ENCODE measurements around the gene KCNJ2. TPM values are rescaled to one million over a fixed set of nuclear protein-coding genes. Genes with fewer than 3 reads are reported as not detected.

The KCNJ2 gene
- total and polyA plus RNA-seq, 7 donors: 0.60 to 2.5 (median 2.1) TPM

- Histone ChIP-seq H3K4me3 (no peak overlapping the region), H3K27ac (no peak overlapping the region), H3K4me1 (no peaks in the 10 kb centered on the region), H3K36me3 (no peaks in the 10 kb centered on the region), H3K27me3 (no peaks in the 10 kb centered on the region), H3K9me3 (no peaks in the 10 kb centered on the region)
- no peak for TF ChIP-seq POLR2A (IDR thresholded peaks at IDR 0.05)
- TF ChIP-seq POLR2AphosphoS5 (IDR thresholded peaks at IDR 0.05): no peak
- TF ChIP-seq EP300 (IDR thresholded peaks at IDR 0.05): no peak
- TF ChIP-seq CTCF (IDR thresholded peaks at IDR 0.05): no peak
- intact Hi-C loops (cut with DNase I): no loop called here
- WGBS, 2 donors: 96% methylated on average over 23 of the region's 23 CpGs
- no peak for DNase-seq
These were observed 40.5 kb upstream of the KCNJ2 start for GRCh38 chr17:70128727-70129238.

DNA sequence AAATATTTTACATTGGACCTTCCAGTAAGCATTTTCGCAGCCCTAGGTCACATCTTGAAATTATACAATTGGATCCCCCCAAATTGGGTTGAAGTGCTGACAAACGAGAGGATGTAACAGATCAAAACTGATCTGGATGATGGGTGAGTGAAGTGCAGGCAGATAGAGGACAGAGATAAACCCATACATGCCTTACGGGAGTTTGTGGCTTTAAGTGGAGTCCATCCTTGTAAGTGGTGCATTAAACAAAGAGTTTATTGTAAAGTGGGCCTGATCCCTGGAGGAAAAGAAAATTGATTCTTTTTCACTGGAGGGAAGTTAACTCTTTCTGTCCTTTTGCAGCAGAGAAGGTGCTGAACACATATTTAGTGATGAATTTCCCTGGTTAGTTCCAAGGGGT is 39.0 kb upstream of the KCNJ2 start:
- Histone ChIP-seq H3K27me3 (no peaks in the 10 kb centered on the region), H3K4me1 (no peaks in the 10 kb centered on the region), H3K4me3 (no peak overlapping the region), H3K27ac (no peak overlapping the region), H3K9me3 (no peaks in the 10 kb centered on the region), H3K36me3 (no peaks in the 10 kb centered on the region)
- no peak for DNase-seq
- intact Hi-C loops (cut with DNase I): no loop called here
- 70 to 72% methylated on average over 3 of the region's 3 CpGs for WGBS, 2 donors
- no peak for TF ChIP-seq EP300 (IDR thresholded peaks at IDR 0.05)
- no peak for TF ChIP-seq CTCF (IDR thresholded peaks at IDR 0.05)
- TF ChIP-seq POLR2AphosphoS5 (IDR thresholded peaks at IDR 0.05): no peak
- TF ChIP-seq POLR2A (IDR thresholded peaks at IDR 0.05): no peak

GRCh38 chr17:70132505-70132904 is 36.8 kb upstream of the KCNJ2 start:
- Histone ChIP-seq H3K27ac (no peak overlapping the region), H3K4me3 (no peak overlapping the region), H3K36me3 (no peaks in the 10 kb centered on the region), H3K27me3 (no peaks in the 10 kb centered on the region), H3K4me1 (peaks cover 0 to 8% (median 4%) of the 10 kb centered on the region in 4 donors), H3K9me3 (no peaks in the 10 kb centered on the region)
- 97% methylated on average over 11 of the region's 11 CpGs for WGBS, 2 donors
- TF ChIP-seq POLR2AphosphoS5 (IDR thresholded peaks at IDR 0.05) (no peak), EP300 (IDR thresholded peaks at IDR 0.05) (no peak), POLR2A (IDR thresholded peaks at IDR 0.05) (no peak), CTCF (IDR thresholded peaks at IDR 0.05) (no peak)
- DNase-seq: no peak
- intact Hi-C loops (cut with DNase I): no loop called here

GRCh38 chr17:70134042-70134441 is 35.3 kb upstream of the KCNJ2 start:
- Histone ChIP-seq H3K9me3 (no peaks in the 10 kb centered on the region), H3K27ac (no peak overlapping the region), H3K36me3 (no peaks in the 10 kb centered on the region), H3K4me1 (peaks cover 0 to 22% (median 5%) of the 10 kb centered on the region in 4 donors), H3K4me3 (no peak overlapping the region), H3K27me3 (no peaks in the 10 kb centered on the region)
- TF ChIP-seq CTCF (IDR thresholded peaks at IDR 0.05): no peak
- TF ChIP-seq POLR2A (IDR thresholded peaks at IDR 0.05): no peak
- no peak for TF ChIP-seq EP300 (IDR thresholded peaks at IDR 0.05)
- TF ChIP-seq POLR2AphosphoS5 (IDR thresholded peaks at IDR 0.05): no peak
- 91 to 92% methylated on average over 8 of the region's 8 CpGs for WGBS, 2 donors
- DNase-seq: no peak
- intact Hi-C loops (cut with DNase I): no loop called here

DNA sequence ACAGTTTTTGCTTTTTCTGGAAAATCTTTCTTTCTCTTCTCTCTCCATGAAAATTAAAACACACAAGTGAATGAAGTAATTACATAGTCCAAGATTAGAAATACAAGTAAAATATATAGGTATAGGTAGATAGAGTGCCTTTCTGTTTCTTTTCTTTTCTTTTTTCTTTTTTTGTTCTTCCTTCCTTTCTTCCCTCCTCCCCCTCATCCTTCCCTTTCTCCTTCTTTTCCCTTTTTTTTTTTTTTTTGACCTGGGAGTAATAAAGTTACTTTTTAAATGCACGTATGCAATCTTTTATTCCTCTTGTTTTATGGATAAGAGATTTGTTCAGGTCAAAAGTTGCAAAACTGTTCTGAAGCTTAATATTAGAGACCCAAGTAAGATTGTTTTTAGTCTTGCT is 34.6 kb upstream of the KCNJ2 start:
- TF ChIP-seq EP300 (IDR thresholded peaks at IDR 0.05): no peak
- TF ChIP-seq CTCF (IDR thresholded peaks at IDR 0.05): no peak
- TF ChIP-seq POLR2A (IDR thresholded peaks at IDR 0.05): no peak
- no peak for TF ChIP-seq POLR2AphosphoS5 (IDR thresholded peaks at IDR 0.05)
- intact Hi-C loops (cut with DNase I): no loop called here

More for the DNA sequence above, 34.6 kb upstream of the KCNJ2 start:
- Histone ChIP-seq H3K27ac (no peak overlapping the region), H3K4me1 (peaks cover 0 to 22% (median 5%) of the 10 kb centered on the region in 4 donors), H3K27me3 (no peaks in the 10 kb centered on the region), H3K4me3 (no peak overlapping the region), H3K36me3 (no peaks in the 10 kb centered on the region), H3K9me3 (no peaks in the 10 kb centered on the region)
- 52 to 75% methylated on average over 1 of the region's 1 CpG for WGBS, 2 donors
- DNase-seq: no peak
